ENCODE results near the gene DTD1. TPM values are rescaled to one million over a fixed set of nuclear protein-coding genes. Genes with fewer than 3 reads are reported as not detected.

Gene DTD1
- total RNA-seq, 3 donors from 2014 or later (not counting 1 experiment from before 2014, with no cell fraction given), result 23.4 to 28.4 (median 24.1) TPM

GRCh38 chr20:18634501-18634900 is 46.6 kb downstream of the DTD1 start:
- no peak for ATAC-seq
- Histone ChIP-seq H3K36me3 (ENCODE audit: control insufficient read depth, insufficient read depth, low read length) (peaks cover 4% of the 10 kb centered on the region), H3K27me3 (ENCODE audit: control insufficient read depth, insufficient read depth, low read length) (no peaks in the 10 kb centered on the region), H3K4me3 (ENCODE audit: low read length) (no peak overlapping the region), H3K9me3 (ENCODE audit: control insufficient read depth, insufficient read depth, low read length) (no peaks in the 10 kb centered on the region), H3K4me1 (ENCODE audit: control insufficient read depth, insufficient read depth, low read length) (no peaks in the 10 kb centered on the region), H3K27ac (ENCODE audit: low read length) (no peak overlapping the region)
- intact Hi-C loops (cut with micrococcal nuclease), result loop anchor here (5.0 kb wide), 3 partner anchors 222 to 948 kb away; no protein-coding TSS in a partner anchor
- no peaks in the 10 kb centered on the region for H3K27me3 Mint-ChIP-seq (ENCODE audit: low read depth in 2 of 2)
- H3K4me1 Mint-ChIP-seq, result peaks cover 0 to 6% of the 10 kb centered on the region in 2 donors
- TF ChIP-seq CTCF (IDR thresholded peaks at IDR 0.05), result no peak
- 98% methylated on average over 5 of the region's 5 CpGs for WGBS (ENCODE audit: insufficient coverage)
- H3K36me3 Mint-ChIP-seq, result no peaks in the 10 kb centered on the region
- H3K27ac Mint-ChIP-seq, result no peak overlapping the region
- no peak for DNase-seq
- H3K9me3 Mint-ChIP-seq, result no peaks in the 10 kb centered on the region
- no peak overlapping the region for H3K4me3 Mint-ChIP-seq

- no peak overlapping the region for H3K27ac Mint-ChIP-seq
- no peak for TF ChIP-seq CTCF (IDR thresholded peaks at IDR 0.05)
- no peaks in the 10 kb centered on the region for H3K4me1 ChIP-seq (ENCODE audit: control insufficient read depth, insufficient read depth, low read length)
- no peaks in the 10 kb centered on the region for H3K9me3 Mint-ChIP-seq
- no peaks in the 10 kb centered on the region for H3K27me3 Mint-ChIP-seq (ENCODE audit: low read depth in 2 of 2)
- H3K36me3 Mint-ChIP-seq, result no peaks in the 10 kb centered on the region
- no peak overlapping the region for H3K27ac ChIP-seq (ENCODE audit: low read length)
- no peak for ATAC-seq
- peaks cover 0 to 6% of the 10 kb centered on the region in 2 donors for H3K4me1 Mint-ChIP-seq
- no peak overlapping the region for H3K4me3 Mint-ChIP-seq
- 100% methylated on average over 1 of the region's 1 CpG for WGBS (ENCODE audit: insufficient coverage)
- H3K27me3 ChIP-seq (ENCODE audit: control insufficient read depth, insufficient read depth, low read length), result no peaks in the 10 kb centered on the region
- no peak for DNase-seq
- H3K36me3 ChIP-seq (ENCODE audit: control insufficient read depth, insufficient read depth, low read length), result peaks cover 4% of the 10 kb centered on the region
- no peaks in the 10 kb centered on the region for H3K9me3 ChIP-seq (ENCODE audit: control insufficient read depth, insufficient read depth, low read length)
- intact Hi-C loops (cut with micrococcal nuclease), result no loop called here
- no peak overlapping the region for H3K4me3 ChIP-seq (ENCODE audit: low read length)
These were observed 47.5 kb downstream of the DTD1 start for GRCh38 chr20:18635380-18635779.

- ATAC-seq (no peak), DNase-seq (no peak)
- no peaks in the 10 kb centered on the region for H3K27me3 ChIP-seq (ENCODE audit: control insufficient read depth, insufficient read depth, low read length)
- Mint-ChIP-seq H3K36me3 (no peaks in the 10 kb centered on the region), H3K27ac (no peak overlapping the region), H3K4me3 (no peak overlapping the region), H3K27me3 (ENCODE audit: low read depth in 2 of 2) (no peaks in the 10 kb centered on the region), H3K9me3 (no peaks in the 10 kb centered on the region), H3K4me1 (peaks cover 0 to 6% of the 10 kb centered on the region in 2 donors)
- no peaks in the 10 kb centered on the region for H3K36me3 ChIP-seq (ENCODE audit: control insufficient read depth, insufficient read depth, low read length)
- intact Hi-C loops (cut with micrococcal nuclease), result no loop called here
- 70% methylated on average over 5 of the region's 5 CpGs for WGBS (ENCODE audit: insufficient coverage)
- H3K9me3 ChIP-seq (ENCODE audit: control insufficient read depth, insufficient read depth, low read length), result no peaks in the 10 kb centered on the region
- H3K4me1 ChIP-seq (ENCODE audit: control insufficient read depth, insufficient read depth, low read length), result no peaks in the 10 kb centered on the region
- H3K4me3 ChIP-seq (ENCODE audit: low read length), result no peak overlapping the region
- TF ChIP-seq CTCF (IDR thresholded peaks at IDR 0.05), result no peak
- no peak overlapping the region for H3K27ac ChIP-seq (ENCODE audit: low read length)
These were observed 49.4 kb downstream of the DTD1 start for GRCh38 chr20:18637224-18637623.

- Histone ChIP-seq H3K36me3 (ENCODE audit: control insufficient read depth, insufficient read depth, low read length) (no peaks in the 10 kb centered on the region), H3K4me1 (ENCODE audit: control insufficient read depth, insufficient read depth, low read length) (no peaks in the 10 kb centered on the region), H3K4me3 (ENCODE audit: low read length) (no peak overlapping the region), H3K9me3 (ENCODE audit: control insufficient read depth, insufficient read depth, low read length) (no peaks in the 10 kb centered on the region), H3K27me3 (ENCODE audit: control insufficient read depth, insufficient read depth, low read length) (no peaks in the 10 kb centered on the region), H3K27ac (ENCODE audit: low read length) (no peak overlapping the region)
- ATAC-seq, result no peak
- Mint-ChIP-seq H3K4me1 (peaks cover 0 to 6% of the 10 kb centered on the region in 2 donors), H3K4me3 (no peak overlapping the region), H3K27ac (peak overlapping the region in 1 of 2 donors; percentile 6), H3K36me3 (no peaks in the 10 kb centered on the region), H3K9me3 (no peaks in the 10 kb centered on the region), H3K27me3 (ENCODE audit: low read depth in 2 of 2) (no peaks in the 10 kb centered on the region)
- no peak for DNase-seq
- intact Hi-C loops (cut with micrococcal nuclease), result no loop called here
- 93% methylated on average over 2 of the region's 2 CpGs for WGBS (ENCODE audit: insufficient coverage)
- TF ChIP-seq CTCF (IDR thresholded peaks at IDR 0.05), result no peak
These were observed 50.9 kb downstream of the DTD1 start for GRCh38 chr20:18638768-18639167.
